H9 (cell line): ENCODE results near the gene TTC7B. TPM values are rescaled to one million over a fixed set of nuclear protein-coding genes. Genes with fewer than 3 reads are reported as not detected.
A peak's percentile ranks its signal among the peaks of the same experiment; 100 is the strongest.

Experiments used
- DNase-seq: peaks from one replicate; pipeline ENCODE4 v3.0.0-alpha.2; 2017
- H2AFZ ChIP-seq: one replicate; pipeline ENCODE4 v1.6.1; 2013; ENCODE audit warnings: mild to moderate bottlenecking, low read length, control low read depth, moderate library complexity
- H2AK5ac ChIP-seq: 2 replicates; pipeline ENCODE4 v1.6.1; 2013; ENCODE audit warnings: low read length, control low read depth, mixed read lengths; ENCODE audit not compliant: insufficient read length
- H2BK120ac ChIP-seq: one replicate; pipeline ENCODE4 v1.6.1; 2013; ENCODE audit warnings: low read depth, mild to moderate bottlenecking, low read length, control low read depth, inconsistent platforms; ENCODE audit not compliant: poor library complexity, severe bottlenecking
- H2BK12ac ChIP-seq: 2 replicates; pipeline ENCODE4 v1.6.1; 2013; ENCODE audit warnings: low read length, control low read depth, mixed read lengths, low read depth; ENCODE audit not compliant: insufficient read length
- H2BK15ac ChIP-seq: 2 replicates; pipeline ENCODE4 v1.6.1; 2013; ENCODE audit warnings: low read depth, low read length, control low read depth
- H2BK20ac ChIP-seq: one replicate; pipeline ENCODE4 v1.6.1; 2013; ENCODE audit warnings: low read depth, mild to moderate bottlenecking, low read length, control low read depth, inconsistent platforms; ENCODE audit not compliant: poor library complexity, severe bottlenecking
- H2BK5ac ChIP-seq: 2 replicates; pipeline ENCODE4 v1.6.1; 2013; ENCODE audit warnings: low read length, control low read depth, mixed read lengths; ENCODE audit not compliant: insufficient read length
- H3K14ac ChIP-seq: 2 replicates; pipeline ENCODE4 v1.6.1; 2013; ENCODE audit warnings: low read length, control low read depth; ENCODE audit not compliant: insufficient read depth
- H3K18ac ChIP-seq: 2 replicates; pipeline ENCODE4 v1.6.1; 2013; ENCODE audit warnings: low read depth, mild to moderate bottlenecking, mixed read lengths, low read length, control low read depth; ENCODE audit not compliant: insufficient read length
- H3K23ac ChIP-seq: 2 replicates; pipeline ENCODE4 v1.6.1; 2013; ENCODE audit warnings: low read length, control low read depth, mixed read lengths, low read depth; ENCODE audit not compliant: insufficient read length
- H3K23me2 ChIP-seq: 2 replicates; pipeline ENCODE4 v1.6.1; 2013; ENCODE audit warnings: low read depth, mild to moderate bottlenecking, mixed read lengths, low read length, control low read depth; ENCODE audit not compliant: insufficient read length, poor library complexity, severe bottlenecking
- H3K27ac ChIP-seq: 2 replicates; pipeline ENCODE4 v1.5.1; 2013; ENCODE audit warnings: low read length, control low read depth, mixed read lengths, low read depth; ENCODE audit not compliant: insufficient read length
- H3K27me3 ChIP-seq: 2 replicates; pipeline ENCODE4 v1.6.1; 2013; ENCODE audit warnings: low read length, control low read depth, inconsistent platforms; ENCODE audit not compliant: insufficient read depth
- H3K4ac ChIP-seq: 2 replicates; pipeline ENCODE4 v1.6.1; 2013; ENCODE audit warnings: low read depth, mild to moderate bottlenecking, control low read depth, inconsistent platforms, low read length, moderate library complexity
- H3K4me1 ChIP-seq: 2 replicates; pipeline ENCODE4 v1.6.1; 2013; ENCODE audit warnings: low read length, control low read depth, inconsistent platforms; ENCODE audit not compliant: insufficient read depth
- H3K4me2 ChIP-seq: 2 replicates; pipeline ENCODE4 v1.6.1; 2013; ENCODE audit warnings: low read length, control low read depth, mixed read lengths; ENCODE audit not compliant: insufficient read length, insufficient read depth
- H3K56ac ChIP-seq: 2 replicates; pipeline ENCODE4 v1.6.1; 2013; ENCODE audit warnings: low read depth, mild to moderate bottlenecking, mixed read lengths, low read length, control low read depth; ENCODE audit not compliant: insufficient read length
- H3K79me1 ChIP-seq: 2 replicates; pipeline ENCODE4 v1.6.1; 2013; ENCODE audit warnings: low read depth, mild to moderate bottlenecking, moderate library complexity, low read length, control low read depth, inconsistent platforms; ENCODE audit not compliant: insufficient read depth, poor library complexity, severe bottlenecking
- H3K79me2 ChIP-seq: 2 replicates; pipeline ENCODE4 v1.6.1; 2013; ENCODE audit warnings: low read length, control low read depth, inconsistent platforms; ENCODE audit not compliant: insufficient read depth
- H3K9ac ChIP-seq: 2 replicates; pipeline ENCODE4 v1.6.1; 2013; ENCODE audit warnings: low read length, control low read depth, mixed read lengths; ENCODE audit not compliant: insufficient read length; ENCODE audit errors: extremely low read depth
- H3K9me3 ChIP-seq: one replicate; pipeline ENCODE4 v1.6.1; 2013; ENCODE audit warnings: low read depth, low read length, inconsistent platforms; ENCODE audit not compliant: control insufficient read depth
- H3T11ph ChIP-seq: one replicate; pipeline ENCODE4 v1.6.1; 2013; ENCODE audit warnings: mild to moderate bottlenecking, low read length, control low read depth, inconsistent platforms
- H4K20me1 ChIP-seq: one replicate; pipeline ENCODE4 v1.6.1; 2013; ENCODE audit not compliant: control insufficient read depth, insufficient read length, insufficient read depth
- H4K5ac ChIP-seq: 2 replicates; pipeline ENCODE4 v1.6.1; 2013; ENCODE audit warnings: low read depth, mild to moderate bottlenecking, mixed read lengths, low read length, control low read depth; ENCODE audit not compliant: insufficient read length
- H4K8ac ChIP-seq: replicated peaks from 2 replicates; pipeline ENCODE4 v1.6.1; 2013; ENCODE audit warnings: low read length, control low read depth, mixed read lengths, low read depth; ENCODE audit not compliant: insufficient read length
- H4K91ac ChIP-seq: 2 replicates; pipeline ENCODE4 v1.6.1; 2013; ENCODE audit warnings: low read depth, mild to moderate bottlenecking, moderate library complexity, mixed read lengths, low read length, control low read depth; ENCODE audit not compliant: insufficient read length
- H3K27ac Mint-ChIP-seq, 3 experiments: 2 replicates in 2 of 3; 3 replicates in 1 of 3; pipeline ENCODE4 v1.8.0; 2020 to 2021; ENCODE audit warnings: mixed read lengths in 3 of 3, mild to moderate bottlenecking in 1 of 3, moderate library complexity in 1 of 3
- H3K27me3 Mint-ChIP-seq: 2 replicates; pipeline ENCODE4 v1.8.0; 2021; ENCODE audit warnings: low read depth, mild to moderate bottlenecking, moderate library complexity, mixed read lengths
- H3K36me3 Mint-ChIP-seq, 3 experiments: 2 replicates in 2 of 3; 3 replicates in 1 of 3; pipeline ENCODE4 v1.8.0; 2020 to 2021; ENCODE audit warnings: low read depth in 3 of 3, mixed read lengths in 3 of 3; ENCODE audit not compliant: insufficient read depth in 1 of 3
- H3K4me1 Mint-ChIP-seq, 2 experiments: 2 replicates each; pipeline ENCODE4 v1.8.0; 2020; ENCODE audit warnings: mixed read lengths in 2 of 2
- H3K4me3 Mint-ChIP-seq, 2 experiments: 2 replicates in 1 of 2; 3 replicates in 1 of 2; pipeline ENCODE4 v1.8.0; 2020 to 2021; ENCODE audit warnings: mild to moderate bottlenecking in 2 of 2, mixed read lengths in 2 of 2, moderate library complexity in 1 of 2
- H3K9me3 Mint-ChIP-seq, 2 experiments: 2 replicates in 1 of 2; 3 replicates in 1 of 2; pipeline ENCODE4 v1.8.0; 2020; ENCODE audit warnings: mild to moderate bottlenecking in 2 of 2, mixed read lengths in 2 of 2, moderate library complexity in 1 of 2
- WGBS: extraction: QIAGEN DNeasy Blood & Tissue Kit; methylation state at CpG from one replicate; pipeline ENCODE4 v1.1.7; 2013; ENCODE audit warnings: missing lambda C conversion rate, low lambda C conversion rate, mixed read lengths; ENCODE audit not compliant: insufficient read length; ENCODE audit errors: extremely low coverage; 5-methylcytosine and 5-hydroxymethylcytosine counted together
- total RNA-seq: library from RNA; stranded (reverse); gene quantifications from 2 replicates; pipeline ENCODE4 v1.2.1, GENCODE V29; 2021
- TF ChIP-seq, protein P1 (sequence below): fragments of 200-600 bp; sonication (generic); conservative IDR thresholded peaks from 3 replicates; pipeline ENCODE4 v1.8.0; 2021; ENCODE audit warnings: antibody characterized with exemption, mild to moderate bottlenecking

The TTC7B gene
- total RNA-seq, 1 experiment from 2014 or later, result 33.7 TPM

- H3K4me2 ChIP-seq, result peak overlapping the region; percentile 44
- H3K9me3 ChIP-seq, result no peaks in the 10 kb centered on the region
- peaks cover 17 to 20% of the 10 kb centered on the region in 2 experiments for H3K4me1 Mint-ChIP-seq
- no peaks in the 10 kb centered on the region; the same call in 1 of the 2 replicates for H3K4me1 ChIP-seq
- no peak overlapping the region for H2BK12ac ChIP-seq
- H3K27ac ChIP-seq, result no peak overlapping the region
- H3T11ph ChIP-seq, result no peak overlapping the region
- H3K79me2 ChIP-seq, result no peaks in the 10 kb centered on the region
- H2BK15ac ChIP-seq, result no peak overlapping the region
- H4K91ac ChIP-seq, result no peak overlapping the region
- no peak overlapping the region for H4K8ac ChIP-seq
- no peaks in the 10 kb centered on the region for H3K79me1 ChIP-seq
- TF ChIP-seq, protein P1, sequence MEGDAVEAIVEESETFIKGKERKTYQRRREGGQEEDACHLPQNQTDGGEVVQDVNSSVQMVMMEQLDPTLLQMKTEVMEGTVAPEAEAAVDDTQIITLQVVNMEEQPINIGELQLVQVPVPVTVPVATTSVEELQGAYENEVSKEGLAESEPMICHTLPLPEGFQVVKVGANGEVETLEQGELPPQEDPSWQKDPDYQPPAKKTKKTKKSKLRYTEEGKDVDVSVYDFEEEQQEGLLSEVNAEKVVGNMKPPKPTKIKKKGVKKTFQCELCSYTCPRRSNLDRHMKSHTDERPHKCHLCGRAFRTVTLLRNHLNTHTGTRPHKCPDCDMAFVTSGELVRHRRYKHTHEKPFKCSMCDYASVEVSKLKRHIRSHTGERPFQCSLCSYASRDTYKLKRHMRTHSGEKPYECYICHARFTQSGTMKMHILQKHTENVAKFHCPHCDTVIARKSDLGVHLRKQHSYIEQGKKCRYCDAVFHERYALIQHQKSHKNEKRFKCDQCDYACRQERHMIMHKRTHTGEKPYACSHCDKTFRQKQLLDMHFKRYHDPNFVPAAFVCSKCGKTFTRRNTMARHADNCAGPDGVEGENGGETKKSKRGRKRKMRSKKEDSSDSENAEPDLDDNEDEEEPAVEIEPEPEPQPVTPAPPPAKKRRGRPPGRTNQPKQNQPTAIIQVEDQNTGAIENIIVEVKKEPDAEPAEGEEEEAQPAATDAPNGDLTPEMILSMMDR, result no peak
- H3K36me3 Mint-ChIP-seq, result peaks cover 0 to 6% (median 3%) of the 10 kb centered on the region in 3 experiments; a peak in 4 of 7 replicates
- peaks cover 12% of the 10 kb centered on the region for H3K27me3 Mint-ChIP-seq
- no peak overlapping the region for H3K56ac ChIP-seq
- H3K4ac ChIP-seq, result no peak overlapping the region
- no peak overlapping the region for H2AK5ac ChIP-seq
- no peak overlapping the region for H3K23ac ChIP-seq
- H3K27me3 ChIP-seq, result no peaks in the 10 kb centered on the region
- no peak overlapping the region for H4K5ac ChIP-seq
- peaks cover 2 to 12% of the 10 kb centered on the region in 2 experiments for H3K9me3 Mint-ChIP-seq
- H3K23me2 ChIP-seq, result peaks cover 3% of the 10 kb centered on the region
- H2BK20ac ChIP-seq, result no peak overlapping the region
- no peak overlapping the region; a peak in 1 of 5 replicates for H3K4me3 Mint-ChIP-seq
- H4K20me1 ChIP-seq, result no peaks in the 10 kb centered on the region
- no peak overlapping the region; the same call in 1 of the 2 replicates for H3K14ac ChIP-seq
- no peak for DNase-seq
- no peak overlapping the region for H2BK5ac ChIP-seq
- no peak overlapping the region for H2BK120ac ChIP-seq
- H2AFZ ChIP-seq, result no peak overlapping the region
- no peak overlapping the region for H3K18ac ChIP-seq
- no CpG with 5 or more reads among the region's 13 CpGs for WGBS
- peak overlapping the region in 1 of 3 experiments; percentile 80; a peak in 1 of 7 replicates for H3K27ac Mint-ChIP-seq
- no peak overlapping the region for H3K9ac ChIP-seq
These were observed 57.3 kb downstream of the TTC7B start for GRCh38 chr14:90758959-90759358.
